T-helper 17 cell (primary cell): Measurements from ENCODE around the gene COL17A1. TPM values are rescaled to one million over a fixed set of nuclear protein-coding genes. Genes with fewer than 3 reads are reported as not detected.

ENCODE experiments used
- ATAC-seq: fragments of 150-1000 bp; cut with Tn5 transposase; 2 replicates; pipeline ENCODE4 v1.10.0; 2021; ENCODE audit warnings: mild to moderate bottlenecking, moderate library complexity
- DNase-seq, 3 donors: peaks; one replicate each; pipeline versions ENCODE4 v3.0.0 to v3.0.0-alpha.2; 2020 to 2021
- H3K9me3 ChIP-seq: one replicate; pipeline ENCODE4 v1.7.0; 2013; ENCODE audit warnings: low read length, mild to moderate bottlenecking; ENCODE audit not compliant: control insufficient read depth, poor library complexity, severe bottlenecking
- H3K27ac Mint-ChIP-seq: one replicate; pipeline ENCODE4 v1.8.0; 2022; ENCODE audit warnings: mild to moderate bottlenecking, moderate library complexity, mixed read lengths
- H3K27me3 Mint-ChIP-seq: one replicate; pipeline ENCODE4 v1.8.0; 2022; ENCODE audit warnings: mixed read lengths
- H3K36me3 Mint-ChIP-seq: one replicate; pipeline ENCODE4 v1.8.0; 2022; ENCODE audit warnings: low read depth, mixed read lengths
- H3K4me1 Mint-ChIP-seq: one replicate; pipeline ENCODE4 v1.8.0; 2022; ENCODE audit warnings: mild to moderate bottlenecking, mixed read lengths
- H3K4me3 Mint-ChIP-seq: one replicate; pipeline ENCODE4 v1.8.0; 2022; ENCODE audit warnings: mild to moderate bottlenecking, moderate library complexity, mixed read lengths
- total RNA-seq, 4 donors: library from RNA in 2 of 4; stranded (reverse) in 2 of 4; gene quantifications; one replicate each; pipeline ENCODE4 v1.2.3 and lab custom pipeline; 2022 to 2026

COL17A1 gene
- total RNA-seq, 2 donors from 2014 or later: not detected

- H3K36me3 Mint-ChIP-seq: no peaks in the 10 kb centered on the region
- H3K9me3 ChIP-seq: no peaks in the 10 kb centered on the region
- H3K4me3 Mint-ChIP-seq: no peak overlapping the region
- DNase-seq (no peak), ATAC-seq (no peak)
- H3K4me1 Mint-ChIP-seq: peaks cover 3% of the 10 kb centered on the region
- no peaks in the 10 kb centered on the region for H3K27me3 Mint-ChIP-seq
- H3K27ac Mint-ChIP-seq: no peak overlapping the region
Measured at GRCh38 chr10:104084482-104085142, 1.1 kb downstream of the COL17A1 start.

- DNase-seq (no peak), ATAC-seq (no peak)
- Mint-ChIP-seq H3K27ac (no peak overlapping the region), H3K36me3 (no peaks in the 10 kb centered on the region), H3K4me3 (no peak overlapping the region), H3K27me3 (no peaks in the 10 kb centered on the region), H3K4me1 (peaks cover 3% of the 10 kb centered on the region)
- no peaks in the 10 kb centered on the region for H3K9me3 ChIP-seq
Measured at GRCh38 chr10:104081998-104082397, 3.7 kb downstream of the COL17A1 start.

DNA sequence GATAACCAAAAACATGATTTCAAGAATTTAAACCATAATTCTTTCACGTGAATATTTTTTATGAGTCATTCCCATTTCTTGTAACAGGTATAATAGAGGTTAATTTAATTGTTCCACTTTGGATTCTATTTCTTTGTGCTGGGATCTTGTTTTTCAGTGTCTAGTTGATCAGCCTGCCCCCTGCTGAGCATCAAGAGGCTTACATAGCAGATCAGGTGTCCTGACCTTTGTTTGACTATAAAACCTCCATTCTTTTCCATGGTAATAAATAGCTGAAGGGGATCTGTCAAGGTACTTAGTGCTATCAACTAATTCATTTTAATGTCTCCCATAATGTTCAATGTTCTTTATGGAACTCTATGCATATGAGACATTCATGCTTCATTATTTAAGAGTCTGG is 4.9 kb downstream of the COL17A1 start:
- Mint-ChIP-seq H3K27me3 (no peaks in the 10 kb centered on the region), H3K4me3 (no peak overlapping the region), H3K36me3 (no peaks in the 10 kb centered on the region), H3K27ac (no peak overlapping the region), H3K4me1 (no peaks in the 10 kb centered on the region)
- no peaks in the 10 kb centered on the region for H3K9me3 ChIP-seq
- DNase-seq (no peak), ATAC-seq (no peak)

DNA sequence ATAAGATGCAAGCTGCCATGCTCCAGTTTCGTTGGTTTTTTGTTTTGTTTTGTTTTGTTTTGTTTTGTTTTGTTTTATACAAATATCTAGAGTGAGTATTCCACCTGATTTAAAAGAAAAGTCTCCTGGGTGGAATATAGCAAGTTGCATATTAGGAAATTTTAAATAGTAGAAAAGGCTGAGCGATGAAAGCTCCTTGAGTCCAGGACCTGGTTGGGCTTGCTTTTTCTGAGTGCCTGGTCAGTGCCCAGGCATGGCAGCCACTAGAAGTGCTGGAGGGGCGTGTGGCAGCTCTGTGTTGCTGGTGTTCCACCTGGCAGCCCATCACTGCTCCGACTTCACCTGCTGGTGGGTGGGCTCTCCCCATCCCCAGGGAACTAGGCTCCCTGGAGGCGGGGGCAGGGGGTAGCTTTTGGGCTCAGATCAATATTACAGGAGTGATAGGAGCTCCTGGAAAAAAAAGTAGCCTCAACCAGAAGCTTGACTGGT is 8.0 kb downstream of the COL17A1 start:
- H3K9me3 ChIP-seq: no peaks in the 10 kb centered on the region
- ATAC-seq (no peak), DNase-seq (no peak)
- H3K4me1 Mint-ChIP-seq: peaks cover 3% of the 10 kb centered on the region
- H3K36me3 Mint-ChIP-seq: no peaks in the 10 kb centered on the region
- no peak overlapping the region for H3K27ac Mint-ChIP-seq
- H3K4me3 Mint-ChIP-seq: no peak overlapping the region
- H3K27me3 Mint-ChIP-seq: no peaks in the 10 kb centered on the region

DNA sequence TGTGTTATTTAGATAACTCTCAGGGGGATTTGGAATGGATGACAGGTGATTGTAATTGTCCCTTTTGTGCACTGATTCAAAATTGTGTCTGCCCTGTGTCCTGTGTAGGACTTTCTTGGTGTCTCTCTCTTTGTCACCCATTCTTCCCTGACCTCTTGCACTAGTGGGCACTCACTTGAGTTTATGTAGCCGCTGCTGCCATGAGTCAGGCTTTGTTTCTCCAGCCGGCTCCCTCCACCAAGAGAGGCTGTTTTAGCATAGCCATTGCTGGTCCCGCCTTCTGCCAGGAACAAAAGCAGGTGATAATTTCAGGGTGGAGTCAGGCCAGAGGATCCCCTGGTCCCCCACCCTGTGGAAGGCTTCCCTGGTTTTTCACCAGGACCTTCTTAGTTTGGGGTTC is 8.4 kb downstream of the COL17A1 start:
- H3K4me1 Mint-ChIP-seq: peaks cover 6% of the 10 kb centered on the region
- no peak for DNase-seq
- no peak overlapping the region for H3K4me3 Mint-ChIP-seq
- no peak for ATAC-seq
- H3K27me3 Mint-ChIP-seq: no peaks in the 10 kb centered on the region
- no peaks in the 10 kb centered on the region for H3K36me3 Mint-ChIP-seq
- no peak overlapping the region for H3K27ac Mint-ChIP-seq
- no peaks in the 10 kb centered on the region for H3K9me3 ChIP-seq

DNA sequence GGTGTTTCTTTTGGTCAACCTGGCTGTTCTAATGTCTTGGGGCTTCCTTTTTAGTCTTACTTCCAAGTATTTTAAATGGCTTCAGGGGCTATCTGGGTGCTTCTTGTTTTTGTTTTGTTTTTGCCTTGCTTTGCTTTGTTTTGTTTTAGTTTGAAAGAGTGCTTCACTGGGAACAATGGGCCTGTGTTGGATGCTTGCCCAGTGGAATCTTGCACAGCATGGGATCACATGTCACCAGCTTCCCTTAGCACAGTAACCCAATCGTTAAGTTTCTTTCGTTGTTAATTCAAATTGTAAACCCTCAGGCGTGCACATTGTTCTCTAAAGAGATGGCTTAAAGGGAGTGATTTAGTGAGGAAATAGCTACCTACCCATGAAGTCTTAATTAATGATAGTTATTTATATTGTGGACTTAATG is 8.9 kb downstream of the COL17A1 start:
- H3K4me3 Mint-ChIP-seq: no peak overlapping the region
- H3K9me3 ChIP-seq: no peaks in the 10 kb centered on the region
- no peak for DNase-seq

GRCh38 chr10:104074505-104074904 is 11.2 kb downstream of the COL17A1 start:
- peaks cover 9% of the 10 kb centered on the region for H3K4me1 Mint-ChIP-seq
- DNase-seq (no peak), ATAC-seq (no peak)
- no peaks in the 10 kb centered on the region for H3K27me3 Mint-ChIP-seq
- H3K4me3 Mint-ChIP-seq: no peak overlapping the region
- no peak overlapping the region for H3K27ac Mint-ChIP-seq
- H3K36me3 Mint-ChIP-seq: no peaks in the 10 kb centered on the region
- H3K9me3 ChIP-seq: no peaks in the 10 kb centered on the region

More for the DNA sequence above, 8.9 kb downstream of the COL17A1 start:
- no peak for ATAC-seq
- Mint-ChIP-seq H3K4me1 (peaks cover 7% of the 10 kb centered on the region), H3K27me3 (no peaks in the 10 kb centered on the region), H3K27ac (no peak overlapping the region), H3K36me3 (no peaks in the 10 kb centered on the region)

DNA sequence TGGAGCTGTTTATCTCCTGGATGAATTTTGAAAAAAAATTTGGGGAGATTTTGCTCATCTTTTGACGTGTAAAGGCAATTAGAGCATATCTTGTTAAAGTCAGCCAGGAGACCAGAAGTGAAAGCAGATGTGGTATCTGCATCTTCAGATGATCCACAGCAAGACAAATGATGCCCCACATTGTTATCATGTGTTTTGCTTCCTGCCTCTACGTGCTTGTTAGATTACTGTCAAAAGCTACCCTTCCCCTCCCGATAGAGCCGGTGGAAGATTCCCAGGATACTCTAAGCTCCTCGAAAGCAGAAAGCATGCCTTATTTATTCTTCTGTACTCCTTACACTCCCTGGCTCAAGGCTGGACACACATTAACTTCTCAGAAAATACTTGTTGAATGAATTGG is 12.9 kb downstream of the COL17A1 start:
- no peak for DNase-seq
- H3K4me3 Mint-ChIP-seq: no peak overlapping the region
- H3K27ac Mint-ChIP-seq: peak overlapping the region; percentile 43
- no peak for ATAC-seq
- H3K36me3 Mint-ChIP-seq: peaks cover 1% of the 10 kb centered on the region
- no peaks in the 10 kb centered on the region for H3K9me3 ChIP-seq
- H3K4me1 Mint-ChIP-seq: peaks cover 13% of the 10 kb centered on the region
- H3K27me3 Mint-ChIP-seq: peaks cover 3% of the 10 kb centered on the region

DNA sequence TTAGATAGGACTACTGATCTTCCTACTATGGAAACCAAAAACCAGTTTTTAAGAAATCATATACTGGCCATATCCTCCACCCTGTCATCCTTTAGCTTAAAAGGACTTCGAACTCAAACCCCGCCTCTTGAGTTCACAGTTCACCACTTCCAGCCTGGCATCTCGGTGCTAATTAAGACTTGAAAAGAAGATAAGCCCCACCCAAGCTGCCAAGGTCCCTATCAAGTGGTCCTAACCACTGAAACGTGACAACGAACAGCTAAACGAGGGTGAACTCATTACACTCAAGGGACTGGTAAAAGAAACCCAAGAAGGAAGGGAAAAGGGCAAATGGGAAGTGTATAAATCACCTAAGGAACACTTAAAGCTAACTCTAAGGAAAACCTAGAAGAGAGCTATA is 16.1 kb downstream of the COL17A1 start:
- Mint-ChIP-seq H3K27ac (no peak overlapping the region), H3K4me3 (no peak overlapping the region), H3K36me3 (peaks cover 3% of the 10 kb centered on the region), H3K4me1 (peaks cover 15% of the 10 kb centered on the region), H3K27me3 (peaks cover 28% of the 10 kb centered on the region)
- no peak for ATAC-seq
- no peaks in the 10 kb centered on the region for H3K9me3 ChIP-seq
- DNase-seq: no peak

GRCh38 chr10:104067525-104067924 is 18.2 kb downstream of the COL17A1 start:
- H3K27ac Mint-ChIP-seq: no peak overlapping the region
- peaks cover 10% of the 10 kb centered on the region for H3K4me1 Mint-ChIP-seq
- H3K9me3 ChIP-seq: no peaks in the 10 kb centered on the region
- DNase-seq (no peak), ATAC-seq (no peak)
- H3K27me3 Mint-ChIP-seq: peaks cover 28% of the 10 kb centered on the region
- H3K4me3 Mint-ChIP-seq: no peak overlapping the region
- H3K36me3 Mint-ChIP-seq: peaks cover 3% of the 10 kb centered on the region

GRCh38 chr10:104066945-104067344 is 18.7 kb downstream of the COL17A1 start:
- Mint-ChIP-seq H3K36me3 (peaks cover 3% of the 10 kb centered on the region), H3K27ac (no peak overlapping the region), H3K4me1 (peaks cover 9% of the 10 kb centered on the region), H3K4me3 (no peak overlapping the region), H3K27me3 (peaks cover 28% of the 10 kb centered on the region)
- ATAC-seq (no peak), DNase-seq (no peak)
- no peaks in the 10 kb centered on the region for H3K9me3 ChIP-seq

DNA sequence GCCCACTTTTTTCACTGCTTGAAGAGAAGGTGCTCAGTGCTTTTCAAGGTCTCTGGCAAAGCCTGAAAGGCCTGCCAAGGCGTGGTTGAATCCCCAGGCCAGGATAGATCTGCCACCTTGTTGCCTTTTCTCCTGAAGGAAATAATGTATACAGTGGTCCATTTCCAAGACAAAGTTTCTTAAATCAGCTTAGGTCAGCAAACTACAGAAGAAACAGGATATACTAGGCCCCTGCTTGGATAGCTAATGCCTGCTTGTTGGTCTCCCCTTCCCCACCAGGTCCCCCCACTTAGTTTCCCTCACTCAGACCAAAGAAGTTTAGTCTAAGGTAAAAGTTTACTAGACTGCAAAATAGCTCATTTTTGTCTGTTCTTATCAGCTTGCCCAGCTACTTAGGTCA is 19.9 kb downstream of the COL17A1 start:
- Mint-ChIP-seq H3K4me3 (no peak overlapping the region), H3K4me1 (peaks cover 6% of the 10 kb centered on the region), H3K27me3 (peaks cover 28% of the 10 kb centered on the region), H3K27ac (no peak overlapping the region), H3K36me3 (peaks cover 3% of the 10 kb centered on the region)
- no peaks in the 10 kb centered on the region for H3K9me3 ChIP-seq
- ATAC-seq (no peak), DNase-seq (no peak)

DNA sequence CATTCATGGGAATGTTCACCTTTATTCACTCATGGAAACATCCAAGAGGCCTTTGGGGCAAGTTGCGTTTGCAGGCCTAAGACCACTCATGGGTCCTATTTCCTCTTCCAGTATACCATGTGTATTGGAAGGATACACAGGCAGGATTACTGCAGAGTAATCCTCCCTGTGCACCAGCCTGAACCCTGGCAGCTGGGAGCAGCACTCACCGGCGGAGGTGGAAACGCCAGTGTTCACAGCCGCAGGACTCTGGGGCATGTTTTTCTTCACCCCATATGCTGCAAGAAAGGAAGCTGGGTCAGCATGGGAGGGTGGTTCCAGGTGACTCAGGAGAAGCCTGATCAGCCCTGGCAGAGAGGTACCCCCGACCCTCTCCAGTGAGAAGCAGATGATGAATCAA is 24.5 kb downstream of the COL17A1 start:
- no peak for DNase-seq
- no peak overlapping the region for H3K27ac Mint-ChIP-seq
- ATAC-seq: no peak
- H3K9me3 ChIP-seq: no peaks in the 10 kb centered on the region
- H3K4me3 Mint-ChIP-seq: no peak overlapping the region
- H3K27me3 Mint-ChIP-seq: peaks cover 10% of the 10 kb centered on the region
- H3K36me3 Mint-ChIP-seq: peaks cover 2% of the 10 kb centered on the region
- H3K4me1 Mint-ChIP-seq: peaks cover 2% of the 10 kb centered on the region

DNA sequence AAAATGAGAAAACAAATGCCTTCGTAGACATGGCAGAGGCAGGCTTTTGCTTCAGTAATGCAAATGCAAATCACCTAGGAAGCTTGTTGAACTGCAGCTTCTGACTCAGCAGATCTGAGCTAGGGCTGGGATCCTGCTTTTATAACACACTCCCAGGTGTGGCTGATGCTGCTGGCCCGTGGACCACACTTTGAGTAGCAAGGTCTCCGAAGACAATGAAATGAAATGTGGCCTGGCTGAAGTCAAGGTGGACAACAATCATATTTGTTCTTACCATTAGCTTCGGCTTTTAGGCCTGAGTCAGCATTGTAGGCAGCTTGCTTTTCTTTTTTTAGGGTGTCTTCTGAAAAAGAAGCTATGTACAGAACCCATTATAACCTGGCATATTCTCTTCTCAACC is 26.3 kb downstream of the COL17A1 start:
- Mint-ChIP-seq H3K4me1 (peaks cover 7% of the 10 kb centered on the region), H3K27ac (no peak overlapping the region), H3K4me3 (peak overlapping the region; percentile 41), H3K36me3 (peaks cover 2% of the 10 kb centered on the region), H3K27me3 (no peaks in the 10 kb centered on the region)
- DNase-seq (no peak), ATAC-seq (no peak)
- H3K9me3 ChIP-seq: no peaks in the 10 kb centered on the region
